GM15510 (cell line): ENCODE results near the gene CERS6.

Experiments
- POLR2A ChIP-seq: IDR thresholded peaks from 3 replicates; pipeline ENCODE4 v1.6.1; 2011; ENCODE audit warnings: borderline replicate concordance; ENCODE audit not compliant: insufficient read length; ENCODE audit errors: extremely low read depth

The CERS6 gene

DNA sequence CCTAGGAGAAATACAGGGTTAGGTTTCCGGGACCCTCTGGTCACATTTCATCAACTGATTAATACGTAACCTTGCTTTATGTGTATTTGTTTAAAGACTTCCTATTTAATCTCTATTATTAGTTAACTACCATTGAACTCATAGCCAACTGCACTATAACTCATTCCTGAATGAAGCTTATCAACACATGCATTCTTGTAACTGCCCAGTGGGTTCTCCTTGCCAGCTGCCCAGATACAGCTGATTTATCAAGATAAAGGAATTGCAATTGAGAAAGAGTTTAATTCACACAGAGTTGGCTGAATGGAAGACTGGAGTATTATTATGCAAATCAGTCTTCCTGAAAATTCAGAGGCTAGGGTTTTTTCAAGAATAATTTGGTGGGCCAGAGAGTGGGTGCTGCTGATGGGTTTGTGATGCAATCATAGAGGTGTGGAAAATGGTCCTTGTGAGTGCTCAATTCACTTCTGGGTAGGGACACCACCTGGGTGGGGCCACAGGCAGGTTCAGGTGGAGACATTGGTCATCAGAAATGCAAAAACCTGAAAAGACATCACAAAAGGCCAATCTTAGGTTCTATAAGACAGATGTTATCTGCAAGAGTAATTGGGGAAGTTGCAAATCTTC, 325.2 kb downstream of the CERS6 start:
- TF ChIP-seq POLR2A: no peak

DNA sequence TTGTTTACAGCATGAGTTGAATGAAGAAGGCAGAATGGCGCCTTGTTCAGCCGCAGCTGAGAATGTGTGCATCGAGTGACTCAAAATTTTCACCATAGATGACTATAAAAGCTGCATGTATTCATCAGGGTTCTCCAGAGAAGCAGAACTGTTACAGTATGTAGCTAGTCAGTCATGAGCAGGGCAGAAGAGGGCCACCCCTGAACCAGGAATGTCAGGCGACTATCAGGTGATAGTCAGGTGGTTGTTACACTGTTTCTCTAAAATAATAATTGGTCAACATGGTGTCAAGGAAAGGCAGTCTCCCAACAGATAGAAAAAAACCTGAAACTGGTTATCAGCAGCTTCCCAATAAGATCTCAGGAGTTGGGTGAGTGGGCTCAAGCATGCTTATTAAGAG, 326.2 kb downstream of the CERS6 start:
- no peak for TF ChIP-seq POLR2A

DNA sequence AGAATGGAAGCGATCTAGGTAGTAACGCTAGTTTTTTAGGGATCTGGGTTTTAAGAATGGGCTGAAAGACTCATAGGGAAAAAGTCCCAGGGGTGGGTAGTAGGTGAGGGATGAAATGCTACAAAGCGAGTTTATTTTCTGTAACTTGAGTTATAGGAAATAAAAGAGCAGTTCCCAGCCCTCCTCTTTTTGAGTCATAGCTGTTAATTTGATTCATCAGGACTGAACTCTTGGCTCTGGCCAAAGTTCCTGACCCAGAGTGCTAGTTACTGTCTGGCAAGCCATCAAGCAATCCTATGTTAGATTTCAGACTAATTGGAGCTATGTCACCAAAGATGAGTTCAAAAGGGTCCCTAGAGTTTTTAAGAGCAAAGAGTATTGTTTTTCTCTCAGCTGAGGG, 328.9 kb downstream of the CERS6 start:
- no peak for TF ChIP-seq POLR2A

DNA sequence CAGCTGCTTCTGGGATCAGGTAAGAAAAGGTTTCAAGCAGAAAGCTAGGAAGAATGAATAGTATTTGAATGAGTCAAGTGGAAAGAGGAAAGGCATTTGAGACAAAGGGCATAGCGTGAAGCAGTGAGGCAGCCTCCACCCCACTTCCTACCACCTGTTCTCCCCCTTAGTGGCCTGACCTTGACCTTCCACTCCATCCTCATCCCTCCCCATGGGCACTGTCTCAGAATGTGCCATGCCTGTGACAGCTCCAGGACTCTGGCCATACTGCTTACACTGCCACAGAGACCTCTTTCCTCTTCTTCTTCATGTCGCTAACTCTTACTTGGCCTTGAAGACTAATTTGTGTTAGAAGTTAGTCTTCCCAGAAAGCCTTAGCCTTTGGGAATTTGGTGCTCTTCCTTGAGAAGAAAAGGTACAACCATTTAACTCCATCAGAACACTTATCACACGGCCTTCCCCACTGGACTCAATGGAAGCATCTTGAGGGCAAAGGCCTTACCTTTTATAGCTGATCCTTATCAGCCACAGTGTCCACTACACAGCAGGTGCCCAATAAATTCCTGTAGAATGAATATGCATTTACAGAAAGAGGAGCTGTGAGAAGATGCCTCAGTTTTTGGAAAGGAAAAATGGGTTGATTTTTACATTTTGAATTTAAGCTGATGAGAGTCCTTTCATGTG, 331.2 kb downstream of the CERS6 start:
- TF ChIP-seq POLR2A: no peak

- no peak for TF ChIP-seq POLR2A
Observed at GRCh38 chr2:168787782-168788376, 331.8 kb downstream of the CERS6 start.

- no peak for TF ChIP-seq POLR2A
Observed at GRCh38 chr2:168789776-168790175, 333.7 kb downstream of the CERS6 start.

DNA sequence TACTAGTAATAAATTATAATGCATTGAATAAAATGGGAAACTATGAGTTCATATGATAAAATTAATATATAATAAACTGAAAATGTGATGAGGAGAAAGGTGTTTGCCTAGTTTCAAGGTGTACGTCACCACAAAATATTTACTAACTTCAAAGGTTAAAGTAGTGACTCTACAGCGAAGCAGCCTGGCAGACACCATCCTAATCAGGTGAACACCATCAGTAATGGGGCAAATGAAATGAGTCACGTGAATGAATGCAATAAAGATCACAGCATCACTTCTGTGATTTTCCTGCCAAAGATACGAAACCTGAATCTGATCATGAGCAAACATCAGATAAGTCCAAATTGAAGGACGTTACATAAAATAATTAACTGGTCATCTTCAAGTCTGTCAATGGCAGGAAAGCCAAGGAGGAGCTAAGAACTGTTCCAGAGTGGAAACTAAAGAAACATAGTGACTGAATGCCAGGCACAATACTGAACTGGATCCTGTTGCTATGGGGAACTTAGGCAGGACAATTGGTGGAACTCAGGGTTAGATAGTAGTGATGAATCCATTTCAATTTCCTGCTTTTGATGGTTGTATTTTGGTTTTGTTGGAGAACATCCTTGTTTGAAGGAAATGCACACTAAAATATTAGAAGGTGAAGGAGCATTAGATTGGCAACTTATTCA, 334.3 kb downstream of the CERS6 start:
- no peak for TF ChIP-seq POLR2A

DNA sequence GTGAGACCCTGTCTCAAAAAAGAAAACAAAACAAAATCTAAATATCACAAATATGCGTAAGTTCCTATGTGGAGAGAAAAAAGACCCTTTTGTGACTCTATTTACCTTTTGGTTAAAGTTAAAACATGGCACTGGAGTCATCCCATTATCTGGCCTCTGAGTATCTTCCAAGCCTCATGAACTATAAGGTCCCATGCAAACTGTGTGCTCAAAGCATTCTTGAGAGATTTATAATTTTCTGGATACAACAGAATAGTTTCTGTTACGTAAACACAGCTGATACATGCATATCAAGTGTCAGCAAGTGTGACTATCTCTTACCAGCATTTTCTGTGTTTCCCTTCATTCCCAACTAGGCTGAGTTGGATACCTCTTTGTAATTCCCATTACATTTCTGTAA, 337.5 kb downstream of the CERS6 start:
- no peak for TF ChIP-seq POLR2A

DNA sequence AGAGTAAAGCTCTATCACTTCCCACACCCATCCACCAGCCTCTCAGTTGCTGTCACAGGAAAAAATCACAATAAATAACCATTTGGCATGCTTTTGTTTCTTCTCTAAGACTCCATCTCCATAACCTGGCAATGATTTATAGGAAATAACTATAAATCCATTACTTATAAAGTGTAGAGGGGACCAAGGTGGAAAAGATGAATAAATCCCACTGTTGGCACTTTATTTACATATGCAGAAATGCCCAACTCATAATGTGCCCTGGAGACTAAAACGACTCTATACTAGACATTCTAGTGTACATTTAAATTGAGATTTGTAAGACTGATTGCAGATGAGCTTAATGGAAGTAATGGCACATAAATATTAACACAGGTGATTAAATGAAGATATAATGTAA, 338.9 kb downstream of the CERS6 start:
- no peak for TF ChIP-seq POLR2A

DNA sequence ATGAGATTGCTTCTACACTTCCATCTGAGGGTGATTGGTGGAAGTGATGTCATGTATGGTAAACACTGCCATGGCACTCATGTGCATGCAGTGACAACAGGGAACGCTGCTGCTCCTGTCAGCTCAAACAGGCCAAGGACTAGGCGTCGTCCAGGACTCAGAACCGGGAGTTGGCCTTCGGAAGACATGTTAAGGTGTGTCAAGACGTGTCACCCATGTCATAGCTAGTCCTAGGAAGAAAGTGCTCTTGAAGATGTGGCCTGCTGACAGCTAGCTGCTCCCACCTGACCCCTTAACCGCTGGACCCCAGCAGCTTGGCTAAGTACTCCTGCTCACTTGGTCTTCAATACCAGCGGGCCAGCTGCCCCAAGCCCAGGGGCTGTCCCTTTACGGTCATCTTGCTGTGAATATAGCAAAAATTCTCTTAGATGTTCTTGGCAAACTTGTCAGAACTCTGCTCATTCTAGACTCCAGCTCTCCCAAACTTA, 340.1 kb downstream of the CERS6 start:
- no peak for TF ChIP-seq POLR2A

DNA sequence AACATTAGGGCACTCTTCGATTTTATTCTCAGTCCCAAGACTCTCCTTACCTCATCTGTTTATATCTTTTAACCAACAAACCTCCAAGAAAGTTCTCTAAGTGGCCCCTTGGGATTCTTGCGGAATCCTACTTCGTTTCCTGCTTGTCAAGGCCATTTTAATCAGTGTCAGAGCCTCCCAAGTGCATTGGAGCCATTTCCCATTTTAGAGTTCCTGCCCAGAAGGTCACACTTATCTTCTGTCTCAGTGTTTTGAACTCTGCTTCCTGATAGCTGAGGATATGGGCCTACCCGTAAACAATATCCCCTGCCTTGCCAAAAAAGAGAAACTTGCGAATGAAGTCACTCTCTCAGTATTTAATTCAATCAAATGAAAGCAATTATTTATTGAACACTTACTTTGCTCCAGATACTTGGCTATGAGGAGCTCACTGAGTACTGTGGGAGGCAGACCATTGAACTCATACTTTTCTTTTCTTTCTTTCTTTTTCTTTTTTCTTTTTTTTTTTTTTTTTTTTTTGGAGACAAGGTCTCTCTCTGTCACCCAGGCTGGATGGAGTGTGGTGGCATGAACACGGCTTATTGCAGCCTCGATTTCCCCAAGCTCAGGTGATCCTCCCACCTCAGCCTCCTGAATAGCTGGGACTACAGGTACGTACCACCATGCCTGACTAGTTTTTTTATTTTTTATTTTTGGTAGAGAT, 340.7 kb downstream of the CERS6 start:
- TF ChIP-seq POLR2A: no peak

GRCh38 chr2:168797286-168797655, 341.2 kb downstream of the CERS6 start:
- no peak for TF ChIP-seq POLR2A

DNA sequence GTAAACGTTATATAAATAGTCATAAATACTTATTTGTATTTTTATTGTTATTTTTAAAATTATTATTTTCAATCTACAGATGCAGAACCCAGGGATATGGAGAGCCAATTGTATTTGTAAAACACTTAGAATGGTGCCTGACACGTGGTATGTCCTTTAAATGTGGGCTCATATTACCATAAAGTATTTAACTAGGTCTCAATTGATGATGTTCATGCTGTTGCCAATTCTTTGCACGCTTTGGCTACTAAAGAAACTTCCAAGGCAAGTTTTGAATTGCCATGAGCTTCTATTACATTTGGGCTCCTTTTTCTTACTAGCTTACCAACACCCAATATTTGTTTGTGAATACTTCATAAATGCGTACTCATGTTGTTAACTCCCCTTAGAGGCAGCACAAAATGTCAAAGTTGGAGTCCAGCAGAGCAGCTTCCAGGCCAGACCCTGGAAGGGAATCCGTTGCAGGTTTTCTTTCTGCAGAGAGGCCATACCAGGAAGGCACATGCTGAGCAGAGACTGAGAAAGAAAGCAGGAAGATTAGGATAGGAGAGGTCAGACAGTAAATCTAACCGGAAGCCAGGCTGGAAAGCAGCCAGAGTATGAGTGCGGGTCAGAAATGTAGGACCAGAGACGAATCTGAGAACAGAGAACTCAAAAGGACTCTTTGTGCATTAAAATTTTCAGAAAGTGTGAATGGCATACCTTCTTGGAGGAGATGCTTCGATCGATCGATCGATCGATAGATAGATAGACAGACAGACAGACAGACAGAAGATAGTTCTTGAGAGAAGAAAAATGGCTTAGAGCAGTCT, 342.2 kb downstream of the CERS6 start:
- TF ChIP-seq POLR2A: no peak

- no peak for TF ChIP-seq POLR2A
Observed at GRCh38 chr2:168798888-168799410, 342.9 kb downstream of the CERS6 start.

GRCh38 chr2:168801471-168801870, 345.4 kb downstream of the CERS6 start:
- TF ChIP-seq POLR2A: no peak
